Esophagus squamous epithelium (tissue), 5 donors: Measurements from ENCODE around the gene SLC27A2. TPM values are rescaled to one million over a fixed set of nuclear protein-coding genes. Genes with fewer than 3 reads are reported as not detected.

Experiments used
- DNase-seq: peaks from one replicate; lab custom pipeline; 2025; lab: John Stamatoyannopoulos, UW
- H3K27ac ChIP-seq, 4 donors: fragments of 200-600 bp; sonication (generic); one replicate each; pipeline ENCODE4 v1.5.1; 2016 to 2019; ENCODE audit warnings: mild to moderate bottlenecking in 1 of 4
- H3K27me3 ChIP-seq, 4 donors: fragments of 200-600 bp; sonication (generic); 1 replicate in 3 of 4; 2 replicates in 1 of 4; pipeline versions ENCODE4 v1.5.1 to v1.6.0; 2017 to 2021; ENCODE audit warnings: antibody characterized with exemption in 1 of 4
- H3K36me3 ChIP-seq, 3 donors: fragments of 200-600 bp; sonication (generic); one replicate each; pipeline ENCODE4 v1.5.1; 2016 to 2019
- H3K4me1 ChIP-seq, 3 donors: fragments of 200-600 bp; sonication (generic); one replicate each; pipeline ENCODE4 v1.5.1; 2017 to 2019
- H3K4me3 ChIP-seq, 4 donors: fragments of 200-600 bp; sonication (generic); 1 replicate in 3 of 4; 2 replicates in 1 of 4; pipeline ENCODE4 v1.5.1; 2016 to 2019; ENCODE audit warnings: mild to moderate bottlenecking in 2 of 4, moderate library complexity in 1 of 4
- H3K9me3 ChIP-seq, 3 donors: fragments of 200-600 bp; sonication (generic); one replicate each; pipeline ENCODE4 v1.5.1; 2016 to 2019
- CTCF ChIP-seq, 6 experiments: fragments of 450-650 bp in 4 of 6; fragments of 200-600 bp in 2 of 6; sonication (generic) in 2 of 6; IDR thresholded peaks; one replicate each; pipeline ENCODE4 v1.5.1; 2016 to 2019; ENCODE audit warnings: antibody characterized with exemption in 6 of 6, mild to moderate bottlenecking in 4 of 6, moderate library complexity in 4 of 6
- POLR2A ChIP-seq, 4 donors: fragments of 450-650 bp; IDR thresholded peaks; one replicate each; pipeline ENCODE4 v1.6.1; 2017; ENCODE audit warnings: antibody characterized with exemption in 4 of 4, mild to moderate bottlenecking in 4 of 4, moderate library complexity in 3 of 4
- WGBS, 2 donors: methylation state at CpG; one replicate each; pipeline ENCODE4 v1.1.5; 2018; 5-methylcytosine and 5-hydroxymethylcytosine counted together
- intact Hi-C: fragments of 100-400 bp; cut with DNase I; formaldehyde crosslinking; loops from one replicate; pipeline ENCODE4 v1.15.0; 2022
- total RNA-seq, 4 donors: library from RNA; depleted of rRNA; stranded (reverse); fragments of >200 nt; gene quantifications; one replicate each; pipeline ENCODE4 v1.1.0, GENCODE V29; 2016
- donor health status: DM: yes; HTN: yes; CAD: no.

Gene SLC27A2
- total RNA-seq, 4 donors from 2014 or later: 2.2 to 9.4 (median 3.8) TPM

GRCh38 chr15:50162969-50163718 is 18.9 kb upstream of the SLC27A2 start:
- H3K36me3 ChIP-seq: no peaks in the 10 kb centered on the region
- 46 to 48% methylated on average over 2 of the region's 2 CpGs for WGBS, 2 donors
- TF ChIP-seq POLR2A (IDR thresholded peaks at IDR 0.05) (no peak), CTCF (IDR thresholded peaks at IDR 0.05) (no peak)
- DNase-seq: no peak
- no peak overlapping the region for H3K4me3 ChIP-seq
- H3K4me1 ChIP-seq: no peaks in the 10 kb centered on the region
- H3K9me3 ChIP-seq: no peaks in the 10 kb centered on the region
- H3K27me3 ChIP-seq: no peaks in the 10 kb centered on the region
- intact Hi-C loops: no loop called here
- H3K27ac ChIP-seq: no peak overlapping the region

DNA sequence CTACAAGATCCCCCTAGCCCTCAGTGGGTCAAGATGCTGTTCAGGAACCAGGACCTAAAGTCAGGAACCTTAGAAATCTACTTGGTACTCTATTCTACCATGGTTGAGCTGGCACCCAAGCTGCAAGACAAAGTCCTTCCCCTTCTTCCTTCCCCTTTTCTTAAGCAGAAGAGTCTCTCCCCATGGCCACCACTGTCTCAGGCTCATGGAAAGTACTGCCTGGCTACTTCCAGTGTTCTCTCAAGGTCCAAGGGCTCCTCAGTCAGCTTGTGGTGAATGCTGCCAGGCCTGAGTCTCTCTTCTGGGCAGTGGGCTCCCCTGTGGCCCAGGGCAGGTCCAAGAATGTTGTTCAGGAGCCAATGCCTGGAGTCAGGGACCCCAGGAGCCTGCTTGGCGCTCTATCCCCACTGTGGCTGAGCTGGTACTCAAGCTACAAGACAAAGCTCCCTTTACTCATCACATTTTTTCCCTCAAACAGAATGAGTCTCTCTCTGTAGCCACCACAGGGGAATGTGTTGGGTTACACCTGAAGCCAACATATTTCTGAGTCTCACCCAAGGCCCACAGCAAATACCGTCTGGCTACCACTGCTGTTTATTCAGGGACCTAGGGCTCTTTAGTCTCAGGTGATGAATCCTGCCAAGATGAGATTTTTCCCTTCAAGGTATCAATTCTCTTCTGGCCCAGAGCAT is 18.1 kb upstream of the SLC27A2 start:
- Histone ChIP-seq H3K4me3 (no peak overlapping the region), H3K27ac (no peak overlapping the region), H3K36me3 (no peaks in the 10 kb centered on the region)

GRCh38 chr15:50164458-50164857 is 17.5 kb upstream of the SLC27A2 start:
- WGBS, 2 donors: 80 to 83% methylated on average over 1 of the region's 1 CpG
- no peak for DNase-seq
- Histone ChIP-seq H3K4me1 (peaks cover 0 to 8% (median 0%) of the 10 kb centered on the region in 3 donors), H3K27me3 (no peaks in the 10 kb centered on the region), H3K36me3 (no peaks in the 10 kb centered on the region), H3K9me3 (no peaks in the 10 kb centered on the region), H3K4me3 (no peak overlapping the region), H3K27ac (no peak overlapping the region)
- TF ChIP-seq CTCF (IDR thresholded peaks at IDR 0.05) (no peak), POLR2A (IDR thresholded peaks at IDR 0.05) (no peak)
- intact Hi-C loops: no loop called here

More for the DNA sequence above, 18.1 kb upstream of the SLC27A2 start:
- TF ChIP-seq CTCF (IDR thresholded peaks at IDR 0.05) (no peak), POLR2A (IDR thresholded peaks at IDR 0.05) (no peak)
- DNase-seq: no peak
- WGBS, 2 donors: 62 to 80% methylated on average over 1 to 2 of the region's 2 CpGs
- Histone ChIP-seq H3K27me3 (no peaks in the 10 kb centered on the region), H3K9me3 (no peaks in the 10 kb centered on the region), H3K4me1 (peaks cover 0 to 7% (median 0%) of the 10 kb centered on the region in 3 donors)
- intact Hi-C loops: no loop called here

DNA sequence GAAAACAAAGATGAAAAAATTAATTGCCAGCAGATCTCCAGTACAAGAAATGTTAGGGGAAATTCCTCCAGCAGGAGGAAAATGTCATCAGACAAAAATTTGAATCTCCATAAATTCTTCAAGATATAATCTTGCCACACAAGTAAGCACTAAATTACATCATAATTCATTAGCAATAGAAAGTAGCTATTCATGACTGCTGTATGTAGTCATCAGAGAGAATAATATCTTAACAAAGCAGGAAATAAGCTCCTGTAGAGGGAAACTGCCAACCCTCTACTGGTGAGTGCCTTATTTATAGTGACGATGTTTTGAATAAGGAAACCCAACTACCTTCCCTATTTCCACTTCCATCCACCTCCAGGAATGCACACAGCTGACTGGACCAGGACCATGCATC is 15.8 kb upstream of the SLC27A2 start:
- peak in 1 of 6 experiments; percentile 11 for TF ChIP-seq CTCF (IDR thresholded peaks at IDR 0.05)
- no peak for TF ChIP-seq POLR2A (IDR thresholded peaks at IDR 0.05)
- DNase-seq: no peak
- Histone ChIP-seq H3K4me3 (no peak overlapping the region), H3K27me3 (no peaks in the 10 kb centered on the region), H3K9me3 (no peaks in the 10 kb centered on the region), H3K27ac (no peak overlapping the region), H3K36me3 (no peaks in the 10 kb centered on the region), H3K4me1 (peaks cover 0 to 8% (median 0%) of the 10 kb centered on the region in 3 donors)
- intact Hi-C loops: no loop called here
- WGBS, 2 donors: 21 to 40% methylated on average over 1 of the region's 1 CpG

- no peaks in the 10 kb centered on the region for H3K36me3 ChIP-seq
- no peak overlapping the region for H3K27ac ChIP-seq
- intact Hi-C loops: no loop called here
- H3K4me1 ChIP-seq: peaks cover 0 to 8% (median 0%) of the 10 kb centered on the region in 3 donors
- DNase-seq: no peak
- no peak for TF ChIP-seq POLR2A (IDR thresholded peaks at IDR 0.05)
- TF ChIP-seq CTCF (IDR thresholded peaks at IDR 0.05): no peak
- H3K9me3 ChIP-seq: no peaks in the 10 kb centered on the region
- no peaks in the 10 kb centered on the region for H3K27me3 ChIP-seq
- no peak overlapping the region for H3K4me3 ChIP-seq
These were observed 14.9 kb upstream of the SLC27A2 start for GRCh38 chr15:50167110-50167509.
